GM18867 (cell line): Measurements from ENCODE around the gene HINT2.

Source experiments
- ATAC-seq: cut with Tn5 transposase; IDR thresholded peaks from one replicate; pipeline ENCODE4 v1.9.1; 2021; ENCODE audit warnings: mild to moderate bottlenecking, moderate library complexity; ENCODE audit not compliant: unreplicated experiment

HINT2 gene

DNA sequence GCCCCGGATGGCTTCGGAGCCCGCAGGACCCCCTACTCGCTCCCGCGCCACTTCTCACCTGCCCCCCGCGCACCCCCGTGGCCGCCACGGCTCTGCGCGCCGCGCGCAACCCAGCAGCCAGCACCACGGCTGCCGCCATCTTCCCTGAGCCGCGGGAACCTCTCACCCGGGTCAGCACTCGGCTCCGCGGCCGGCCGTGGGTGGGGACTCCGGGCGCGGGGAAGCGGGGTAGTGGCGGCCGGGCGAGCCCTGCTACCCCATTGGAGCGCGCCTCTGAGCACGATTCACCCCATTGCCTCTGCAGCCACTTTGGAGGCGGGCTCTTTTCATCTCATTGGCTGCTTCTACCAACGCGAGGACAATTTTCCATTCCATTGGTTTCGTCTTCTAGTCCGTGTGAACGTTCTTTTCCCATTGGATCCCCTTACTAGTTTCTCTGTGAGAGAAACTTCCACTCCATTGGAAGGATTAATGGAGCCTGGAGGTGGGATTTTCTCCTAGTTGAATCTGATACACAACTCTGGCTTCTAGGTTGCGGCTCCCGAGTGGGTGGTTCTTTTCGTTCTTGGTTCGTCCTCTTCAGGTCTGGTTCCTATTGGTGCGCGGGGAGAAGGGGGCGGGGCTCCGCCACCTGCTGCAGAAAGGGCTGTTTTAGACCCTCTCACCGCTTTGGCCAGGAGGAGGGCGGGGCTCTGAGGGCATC is at the start of gene HINT2:
Gene HINT2 (minus strand): TSS at position 202 of the 703 bp plus-strand sequence. CDS start 63 bp downstream, at position 139.
- peak; percentile 73 for ATAC-seq

DNA sequence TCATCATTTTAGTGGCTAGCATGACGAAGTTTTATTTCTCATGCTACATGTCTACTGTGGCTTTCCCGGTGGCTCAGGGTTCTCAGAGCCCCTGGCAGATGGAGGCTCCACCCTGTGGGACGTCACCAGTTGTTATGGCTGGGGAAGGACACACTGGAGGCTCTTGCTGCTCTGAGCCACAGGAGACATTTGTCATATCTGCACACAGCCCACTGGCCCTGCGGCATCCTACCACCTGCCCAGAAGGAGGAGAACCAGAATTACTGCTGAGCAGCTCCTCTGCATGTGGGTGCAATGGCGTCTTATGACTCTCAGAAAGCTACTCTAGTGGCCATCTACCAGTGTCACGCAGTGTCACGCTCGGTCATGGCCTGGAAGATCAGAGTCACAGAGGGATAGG is 48.7 kb upstream of the HINT2 start:
- ATAC-seq: no peak

DNA sequence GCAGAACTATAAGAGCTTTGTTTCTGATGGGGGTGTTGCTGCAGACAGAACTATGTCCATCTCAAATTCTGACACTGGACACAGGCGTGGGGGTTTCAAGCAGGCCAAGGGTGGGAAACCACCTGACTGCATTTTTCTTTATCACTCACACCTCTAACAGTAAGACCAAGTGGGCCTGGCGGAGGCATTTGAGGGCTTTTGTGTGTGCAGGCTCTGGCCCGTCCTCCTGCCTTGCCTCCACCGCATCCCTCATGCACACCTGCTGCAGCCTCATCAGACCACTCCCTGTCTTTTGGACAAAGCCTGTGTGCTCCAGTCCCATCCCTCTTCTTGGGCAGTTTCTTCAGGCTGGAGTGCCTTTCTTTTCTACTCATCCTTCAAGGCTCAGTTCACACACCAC is 47.5 kb upstream of the HINT2 start:
- no peak for ATAC-seq

DNA sequence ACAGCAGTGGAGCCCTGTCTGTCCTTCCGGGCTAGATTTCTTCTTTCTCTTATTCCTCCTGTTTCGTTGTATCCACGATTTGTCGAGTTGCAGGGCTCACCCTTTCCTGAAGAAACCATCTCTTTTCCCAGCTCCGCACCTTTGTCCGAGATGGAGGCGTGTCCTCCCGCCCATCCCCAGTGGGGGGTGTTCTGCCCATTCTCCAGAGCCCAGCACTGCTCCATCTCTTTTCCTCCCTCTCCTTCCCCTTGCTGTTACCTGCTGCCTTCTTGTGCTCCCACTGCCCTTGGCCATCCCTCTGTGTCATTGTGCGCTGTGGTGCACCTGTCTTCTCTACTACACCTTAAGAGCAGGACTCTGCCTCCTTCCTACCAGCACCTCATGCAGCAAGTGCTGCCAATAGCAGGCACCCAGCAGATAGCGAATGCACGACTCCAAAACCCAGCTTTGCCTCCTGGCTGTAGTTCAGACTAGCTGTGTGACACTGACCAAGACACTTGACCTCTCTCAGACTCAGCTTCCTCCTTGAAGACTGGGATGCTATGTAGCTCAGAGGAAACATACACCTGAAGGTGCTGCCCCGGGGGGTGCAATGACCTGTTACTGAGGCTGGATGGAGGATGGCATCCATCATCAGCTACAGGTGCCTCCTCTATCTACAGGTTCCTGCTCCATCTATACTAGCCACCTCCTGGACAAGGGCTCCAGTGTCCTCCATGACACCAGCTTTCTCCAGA is 46.5 kb upstream of the HINT2 start:
- ATAC-seq: no peak

DNA sequence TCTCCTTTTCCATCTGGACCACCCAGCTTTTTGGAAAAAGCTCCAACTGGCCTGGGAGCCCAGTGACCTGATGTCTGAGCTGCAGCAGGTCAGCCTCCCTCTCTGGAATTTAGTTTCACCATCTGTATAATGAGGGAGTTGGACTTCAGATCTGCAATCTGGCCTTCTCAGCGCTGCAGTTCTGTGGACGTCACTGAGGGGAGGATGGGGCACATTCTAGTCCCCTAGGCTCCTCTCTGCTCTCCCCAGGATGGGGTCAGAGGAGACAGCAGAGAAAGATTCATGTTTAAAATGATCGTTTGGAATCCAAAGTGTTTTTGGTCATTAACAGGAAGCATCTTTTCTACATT is 45.1 kb upstream of the HINT2 start:
- ATAC-seq: no peak

DNA sequence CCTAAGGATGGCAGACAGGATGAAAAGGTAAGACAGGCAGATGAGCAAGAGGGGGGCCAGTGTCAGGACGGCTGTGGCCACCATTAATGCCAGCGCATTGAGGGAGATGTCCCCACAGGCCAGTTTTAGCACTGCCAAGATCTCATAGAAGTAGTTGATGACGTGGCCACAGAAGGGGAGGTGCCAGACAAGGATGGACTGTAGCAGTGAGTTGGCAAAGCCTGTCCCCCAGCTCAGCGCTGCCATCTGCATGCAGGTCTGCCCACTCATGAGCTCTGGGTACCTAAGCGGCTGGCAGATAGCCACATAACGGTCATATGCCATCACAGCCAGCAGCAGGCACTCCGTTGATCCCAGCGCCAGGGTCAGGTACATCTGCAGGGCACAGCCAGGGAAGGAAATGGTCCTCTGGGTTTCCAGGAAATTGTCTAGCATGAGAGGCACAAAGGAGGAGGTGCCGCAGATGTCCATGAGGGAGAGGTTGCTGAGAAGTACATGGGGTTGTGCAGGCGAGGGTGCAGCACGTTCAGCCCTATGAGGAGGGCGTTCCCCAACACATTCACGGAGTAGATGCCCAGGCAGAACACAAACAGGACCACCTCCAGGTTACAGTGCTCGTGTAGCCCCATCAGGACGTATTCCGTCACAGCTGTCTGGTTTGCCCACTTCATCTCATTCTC is 44.6 kb upstream of the HINT2 start:
- ATAC-seq: no peak

DNA sequence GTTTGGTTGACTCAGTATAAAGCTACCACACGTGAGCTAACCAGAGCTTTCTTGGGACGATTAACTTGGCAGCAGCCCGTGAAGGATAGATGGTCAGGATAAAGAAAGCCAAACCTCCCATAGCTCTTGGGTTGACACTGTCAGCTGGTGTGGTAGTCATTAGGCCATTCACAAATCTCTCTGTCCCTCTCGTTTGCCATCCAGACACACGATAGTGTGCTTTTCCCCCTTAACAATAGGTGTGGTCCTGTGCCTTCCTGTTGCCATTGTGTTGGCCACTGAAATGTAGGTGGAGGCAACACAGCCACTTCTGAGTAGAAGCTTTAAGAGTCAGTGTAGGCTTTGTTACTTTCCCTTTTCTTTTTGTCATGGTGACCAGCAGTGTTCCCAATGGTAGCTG is 43.6 kb upstream of the HINT2 start:
- no peak for ATAC-seq

DNA sequence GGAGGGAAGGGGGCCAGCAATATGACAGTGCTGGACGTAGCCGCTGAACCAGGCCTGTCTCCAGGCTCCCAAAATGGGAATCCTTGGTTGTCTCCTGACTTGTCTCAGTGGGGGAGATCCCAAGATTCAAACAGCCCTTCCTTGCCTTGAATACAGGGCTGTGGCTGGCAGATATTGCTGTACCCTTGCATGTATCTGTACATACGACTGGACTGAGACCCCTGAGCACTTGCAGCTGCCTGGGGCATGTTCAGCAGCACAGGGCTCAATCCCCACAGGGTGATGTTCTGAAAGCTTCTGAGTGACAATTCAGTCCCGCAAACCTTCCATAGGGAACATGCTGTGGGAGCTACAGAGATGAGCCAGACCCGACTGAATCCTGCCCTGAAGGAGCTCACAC is 42.0 kb upstream of the HINT2 start:
- ATAC-seq: no peak

DNA sequence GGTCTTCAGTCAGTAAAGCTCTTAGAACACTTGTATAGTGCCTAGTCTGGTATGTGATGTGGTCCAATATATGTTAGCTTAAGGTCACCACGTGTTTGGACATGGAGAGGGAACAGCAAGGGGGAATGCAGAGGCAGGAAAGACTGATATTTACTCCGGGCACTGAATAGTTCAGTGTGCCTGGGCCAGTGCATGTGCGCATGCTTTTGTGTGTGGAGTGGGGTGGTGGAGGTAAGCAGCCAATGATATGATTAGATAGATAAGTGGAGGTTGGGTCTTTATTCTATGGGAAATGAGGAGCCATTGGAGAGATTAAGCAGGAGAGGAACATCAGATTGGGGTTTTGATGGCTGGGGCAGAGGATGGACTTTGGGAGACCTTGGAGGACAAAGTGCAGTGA is 41.4 kb upstream of the HINT2 start:
- no peak for ATAC-seq

DNA sequence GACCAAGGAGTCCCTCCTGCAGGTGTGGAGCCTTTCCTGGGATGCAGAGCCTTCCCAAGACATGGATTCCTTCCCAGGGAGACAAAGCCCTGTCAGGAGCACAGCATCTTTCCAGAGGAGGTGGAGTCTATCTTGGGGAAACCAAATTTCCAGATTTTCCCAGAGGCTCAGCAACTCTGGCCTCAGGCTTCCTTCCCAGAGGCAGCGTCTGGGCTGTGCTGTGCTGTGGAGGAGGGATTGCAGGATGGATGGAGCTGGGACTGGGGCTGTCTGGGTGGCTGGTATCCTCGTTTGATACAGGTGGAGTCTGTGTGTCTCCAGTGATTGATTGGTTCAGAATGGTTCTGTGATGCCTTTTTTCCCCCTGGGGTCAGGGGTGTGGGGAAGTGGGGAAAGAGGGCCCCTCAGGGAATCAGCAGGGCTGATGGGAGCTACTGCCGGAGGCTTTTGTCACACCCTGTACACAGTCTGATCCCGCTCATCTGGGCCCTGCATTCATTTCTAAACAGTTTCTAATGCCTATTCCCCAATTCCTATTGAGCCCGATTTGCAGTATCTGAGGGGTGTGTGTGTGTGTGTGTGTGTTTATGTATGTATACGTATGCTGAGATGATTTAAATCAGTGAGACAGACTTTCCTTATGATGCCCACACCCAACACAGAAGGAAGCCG is 39.4 kb upstream of the HINT2 start:
- no peak for ATAC-seq

DNA sequence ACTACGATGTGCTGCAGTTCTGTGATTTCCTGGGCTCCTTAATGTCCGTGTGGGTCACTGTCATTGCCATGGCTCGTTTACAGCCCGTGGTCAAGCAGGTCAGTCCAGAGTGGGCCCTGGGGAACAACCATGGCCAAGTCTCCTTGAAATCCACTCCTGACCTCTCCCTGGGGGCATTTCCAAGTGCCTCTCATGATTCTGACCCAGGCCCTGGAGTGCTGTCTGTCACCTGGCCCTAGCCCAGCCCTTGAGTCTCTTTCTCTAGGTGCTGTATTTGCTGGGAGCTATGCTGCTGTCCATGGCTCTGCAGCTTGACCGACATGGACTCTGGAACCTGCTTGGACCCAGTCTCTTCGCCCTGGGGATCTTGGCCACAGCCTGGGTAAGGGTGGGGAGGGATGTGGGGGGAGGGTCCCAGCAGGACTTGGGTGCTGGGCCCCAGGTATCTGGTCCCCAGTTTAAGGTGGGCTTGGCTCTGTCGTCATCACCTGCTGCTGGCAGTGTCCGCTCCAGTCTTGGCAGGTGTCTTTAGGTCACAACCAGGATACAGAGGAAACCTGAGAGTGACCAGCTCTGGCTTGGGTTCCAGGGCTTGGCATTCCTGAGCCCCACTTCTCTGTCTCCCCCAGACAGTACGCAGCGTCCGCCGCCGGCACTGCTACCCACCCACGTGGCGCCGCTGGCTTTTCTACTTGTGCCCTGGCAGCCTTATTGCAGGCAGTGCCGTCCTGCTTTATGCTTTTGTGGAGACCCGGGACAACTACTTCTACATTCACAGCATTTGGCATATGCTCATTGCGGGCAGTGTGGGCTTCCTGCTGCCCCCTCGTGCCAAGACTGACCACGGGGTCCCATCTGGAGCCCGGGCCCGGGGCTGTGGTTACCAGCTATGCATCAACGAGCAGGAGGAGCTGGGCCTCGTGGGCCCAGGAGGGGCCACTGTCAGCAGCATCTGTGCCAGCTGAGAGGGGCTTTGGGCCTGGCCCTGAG is 38.3 kb upstream of the HINT2 start:
- ATAC-seq: no peak

DNA sequence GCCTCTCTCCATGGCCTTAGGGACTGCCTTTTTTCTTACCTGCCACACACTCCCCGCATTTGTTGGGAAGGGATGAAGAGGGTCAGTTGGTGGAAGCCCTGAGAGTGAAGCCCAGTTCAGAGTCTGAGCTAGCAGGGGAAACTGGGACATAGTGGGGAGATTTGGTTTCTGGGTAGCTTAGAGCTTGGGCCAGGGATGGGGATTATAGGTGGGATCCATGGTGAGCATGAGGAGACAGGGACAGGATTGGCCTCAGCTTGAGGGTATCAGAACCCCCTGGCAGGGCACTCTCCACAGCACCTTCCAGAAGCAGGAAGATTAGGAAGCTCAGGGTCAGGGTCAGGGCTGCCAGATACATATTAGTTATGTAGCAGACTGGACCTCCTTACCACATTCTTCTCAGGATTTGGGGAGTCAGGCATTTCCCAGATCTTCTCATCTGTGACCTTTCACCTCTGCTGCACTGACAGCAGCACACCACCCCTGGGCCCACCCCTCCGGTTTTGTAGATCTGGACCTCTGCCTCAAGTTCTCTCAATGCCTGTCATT is 37.5 kb upstream of the HINT2 start:
- no peak for ATAC-seq

DNA sequence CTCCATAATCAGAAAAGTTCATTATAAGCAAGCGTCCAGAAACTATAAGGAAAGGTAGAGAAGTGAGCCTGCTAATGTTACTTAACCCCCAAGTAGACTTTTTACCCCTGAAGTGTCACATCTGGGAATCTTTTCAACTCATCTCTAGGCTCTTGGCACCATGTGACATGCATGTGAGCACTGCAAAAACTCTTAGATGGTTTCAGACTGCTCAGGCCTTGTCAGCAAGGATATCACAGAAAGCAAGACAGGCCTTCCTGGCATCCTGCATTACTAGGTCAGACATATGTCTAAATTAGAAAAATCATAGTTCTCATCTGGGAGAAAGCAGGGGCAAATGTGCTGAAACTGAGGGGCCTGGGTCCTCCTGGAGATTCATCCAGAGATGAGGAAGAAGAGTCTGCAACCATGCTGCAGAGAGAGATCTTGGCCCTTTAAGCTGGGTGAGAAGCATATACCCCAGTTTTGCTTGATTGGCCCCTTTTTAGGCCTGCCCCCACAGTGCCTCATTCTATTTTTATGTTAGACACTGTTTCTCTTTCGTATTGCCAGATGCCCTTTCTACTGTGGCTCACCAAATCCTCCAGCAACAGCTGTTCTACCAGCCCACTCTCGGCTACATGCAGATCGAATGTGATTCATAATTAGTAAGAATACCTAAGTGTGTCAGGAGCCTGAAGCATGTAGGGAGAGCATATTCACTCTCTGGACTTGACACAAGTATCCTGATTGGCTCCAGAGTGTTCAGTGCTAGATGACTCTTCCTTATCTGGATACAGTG is 33.1 kb upstream of the HINT2 start:
- ATAC-seq: peak; percentile 96

DNA sequence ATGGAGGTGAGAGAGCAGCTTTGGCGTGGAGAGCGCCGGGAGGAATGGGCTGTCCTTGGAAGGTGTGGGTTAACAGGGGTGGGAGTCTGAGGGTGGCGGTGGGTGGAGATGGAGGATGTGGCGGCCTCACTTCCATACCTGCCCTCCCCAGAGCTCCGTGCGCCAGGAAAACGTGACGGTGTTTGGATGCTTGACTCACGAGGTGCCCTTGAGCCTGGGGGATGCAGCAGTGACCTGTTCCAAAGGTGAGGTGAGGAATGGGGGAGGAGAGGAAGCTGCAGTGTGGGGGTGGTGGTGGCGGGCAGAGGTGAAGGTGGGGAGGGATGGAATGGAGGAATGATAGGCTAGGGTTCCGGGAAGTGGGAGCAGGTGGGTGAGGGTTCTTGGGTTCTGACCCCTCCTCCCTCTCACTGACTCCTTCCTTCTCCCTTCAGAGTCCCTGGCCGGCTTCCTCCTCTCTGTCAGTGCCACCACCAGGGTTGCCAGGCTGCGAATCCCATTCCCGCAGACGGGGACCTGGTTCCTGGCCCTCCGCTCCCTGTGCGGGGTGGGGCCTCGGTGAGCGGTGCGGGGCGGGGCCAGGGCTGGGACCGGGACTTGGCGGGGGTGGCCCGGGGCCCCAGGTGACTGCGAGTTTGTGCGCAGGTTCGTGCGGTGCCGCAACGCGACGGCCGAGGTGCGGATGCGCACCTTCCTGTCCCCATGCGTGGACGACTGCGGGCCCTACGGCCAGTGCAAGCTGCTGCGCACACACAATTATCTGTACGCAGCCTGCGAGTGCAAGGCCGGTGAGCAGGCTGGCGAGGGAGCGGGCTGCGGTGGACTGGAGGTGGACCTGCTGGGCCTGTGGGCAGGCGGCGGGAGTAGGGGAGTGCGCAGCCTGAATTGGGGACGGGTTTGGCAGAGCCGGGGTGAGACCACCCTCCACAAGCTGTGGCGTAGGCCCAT is 31.3 kb upstream of the HINT2 start:
- ATAC-seq: no peak

DNA sequence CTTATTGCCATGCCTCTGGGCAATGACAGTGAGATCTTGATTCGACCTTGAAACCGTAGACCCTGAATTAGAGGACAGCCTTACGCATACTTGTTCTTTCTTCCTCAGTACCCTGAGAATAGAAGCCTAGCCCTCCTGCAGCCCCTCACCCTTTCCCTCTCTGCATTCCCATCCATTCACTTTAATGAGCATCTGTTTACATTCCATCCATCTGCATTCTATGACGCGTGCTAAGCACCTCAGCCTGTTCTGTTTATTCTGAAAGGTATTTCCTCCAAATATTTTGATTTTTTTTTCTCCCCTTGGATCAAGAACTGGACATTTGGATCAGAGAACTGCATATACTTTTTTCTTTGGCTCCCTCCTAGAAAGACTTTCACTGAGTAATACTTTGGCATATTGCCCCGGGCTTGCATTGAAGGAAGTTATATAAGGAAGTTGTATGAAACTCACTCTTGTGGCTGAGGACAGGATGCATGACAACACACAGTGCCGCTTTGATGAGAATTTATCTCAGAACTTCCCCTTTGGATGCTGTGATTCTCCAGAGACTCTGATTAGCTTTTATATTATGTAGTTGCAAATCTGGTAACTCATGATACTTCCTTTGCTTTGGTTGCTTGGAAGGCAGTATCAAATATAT is 29.9 kb upstream of the HINT2 start:
- no peak for ATAC-seq

DNA sequence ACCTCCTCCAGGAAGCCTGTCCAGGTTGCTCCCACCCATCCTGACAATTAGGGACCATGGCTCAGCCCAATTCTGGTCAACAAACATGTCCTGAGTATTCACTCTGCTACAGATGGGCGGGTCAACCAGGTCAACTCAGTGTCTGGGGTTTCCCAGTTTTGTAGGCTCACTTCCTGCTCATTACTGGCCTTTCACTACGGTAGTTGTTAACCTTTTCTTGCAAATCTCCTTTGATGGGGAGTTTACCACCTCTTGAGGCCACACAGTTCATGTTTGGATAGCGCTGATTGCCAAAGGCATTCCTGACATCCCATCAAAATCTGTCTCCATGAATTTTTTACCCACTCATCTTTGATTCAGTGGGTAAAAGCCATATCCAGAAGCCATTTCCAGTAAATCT is 28.0 kb upstream of the HINT2 start:
- peak; percentile 72 for ATAC-seq

DNA sequence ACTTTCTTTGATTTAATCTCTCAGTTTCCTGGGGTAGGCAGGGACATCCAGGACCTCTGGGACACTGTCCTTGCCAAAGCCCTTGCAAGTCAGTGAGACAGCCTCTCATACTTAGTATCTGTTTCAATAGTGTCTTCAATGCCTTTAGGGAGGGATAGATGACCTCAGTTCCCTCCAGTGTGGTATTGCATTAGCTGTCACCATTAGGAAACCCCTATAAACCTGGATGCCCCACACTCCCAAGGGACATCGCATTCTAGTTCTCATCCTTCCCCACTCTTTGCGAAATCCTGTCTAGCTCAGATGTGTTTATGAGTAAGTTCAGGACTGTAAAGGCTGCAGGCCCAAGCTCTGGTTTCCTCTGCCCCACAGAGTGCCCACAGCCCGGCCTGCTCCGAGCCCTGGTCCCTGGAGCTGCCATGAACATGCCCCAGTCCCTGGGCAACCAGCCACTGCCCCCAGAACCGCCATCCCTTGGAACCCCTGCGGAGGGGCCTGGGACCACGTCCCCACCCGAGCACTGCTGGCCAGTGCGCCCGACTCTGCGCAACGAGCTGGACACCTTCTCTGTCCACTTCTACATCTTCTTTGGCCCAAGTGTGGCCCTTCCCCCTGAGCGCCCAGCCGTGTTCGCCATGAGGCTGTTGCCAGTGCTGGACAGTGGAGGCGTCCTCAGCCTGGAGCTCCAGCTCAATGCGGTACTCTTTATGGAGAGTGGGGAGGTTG is 27.3 kb upstream of the HINT2 start:
- peak; percentile 6 for ATAC-seq
